HL-60/S4 treated with phorbol 12-myristate 13-acetate at 8.2 ng/mL for 4 days and 3 days (cell line): ENCODE data around the gene SMIM10L2A.

Experiments used
- in situ Hi-C: fragments of 300-500 bp; cut with MboI; formaldehyde crosslinking; loops from 2 replicates; pipeline ENCODE4 v1.15.0; 2022; ENCODE audit warnings: low sequenced_read_pairs

The SMIM10L2A gene

DNA sequence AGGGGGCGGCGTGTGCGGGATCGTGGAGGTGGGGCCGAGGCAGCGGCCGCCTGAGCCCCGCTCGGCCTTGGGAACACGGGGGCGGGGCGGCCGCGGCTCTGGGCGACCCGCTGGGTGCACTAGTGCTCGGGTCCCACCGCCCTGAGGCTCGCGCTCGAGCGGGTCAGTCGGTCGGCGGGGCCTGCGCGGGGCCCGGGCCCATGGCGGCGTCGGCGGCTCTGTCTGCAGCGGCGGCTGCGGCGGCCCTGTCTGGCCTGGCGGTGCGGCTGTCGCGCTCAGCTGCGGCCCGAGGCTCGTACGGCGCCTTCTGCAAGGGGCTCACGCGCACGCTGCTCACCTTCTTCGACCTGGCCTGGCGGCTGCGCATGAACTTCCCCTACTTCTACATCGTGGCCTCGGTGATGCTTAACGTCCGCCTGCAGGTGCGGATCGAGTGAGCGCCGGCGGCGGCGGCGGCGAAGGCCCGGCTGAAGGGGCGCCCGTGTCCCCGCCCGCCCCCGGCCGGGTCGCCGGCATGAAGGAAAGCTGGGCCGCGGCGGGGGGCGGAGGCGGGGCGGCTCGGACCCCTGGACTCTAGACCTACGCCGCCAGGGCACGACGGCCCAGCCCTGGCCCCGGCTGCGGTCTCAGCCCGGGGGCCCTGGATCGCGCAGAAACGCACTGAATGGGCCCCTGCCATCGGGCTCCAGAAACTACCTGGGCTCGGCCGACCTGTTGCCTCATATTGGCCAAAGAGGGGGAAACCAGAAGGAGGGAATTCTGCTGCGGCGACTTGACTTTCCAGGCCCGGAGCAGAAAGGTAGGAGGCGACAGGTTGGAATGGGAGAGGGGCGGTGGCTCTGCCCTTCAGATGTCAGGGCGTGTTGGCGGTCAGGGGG is at the start of gene SMIM10L2A:
Gene SMIM10L2A (plus strand): TSS at position 13 of the 878 bp plus-strand sequence. CDS start 188 bp downstream, at position 201.
- in situ Hi-C loops = loop anchor here (25.0 kb wide), 1 partner anchor 90 kb away; the partner anchor contains the start of gene INTS6L

GRCh38 chrX:135373357-135373756 is 48.4 kb upstream of the SMIM10L2A start:
- in situ Hi-C loops = no loop called here

DNA sequence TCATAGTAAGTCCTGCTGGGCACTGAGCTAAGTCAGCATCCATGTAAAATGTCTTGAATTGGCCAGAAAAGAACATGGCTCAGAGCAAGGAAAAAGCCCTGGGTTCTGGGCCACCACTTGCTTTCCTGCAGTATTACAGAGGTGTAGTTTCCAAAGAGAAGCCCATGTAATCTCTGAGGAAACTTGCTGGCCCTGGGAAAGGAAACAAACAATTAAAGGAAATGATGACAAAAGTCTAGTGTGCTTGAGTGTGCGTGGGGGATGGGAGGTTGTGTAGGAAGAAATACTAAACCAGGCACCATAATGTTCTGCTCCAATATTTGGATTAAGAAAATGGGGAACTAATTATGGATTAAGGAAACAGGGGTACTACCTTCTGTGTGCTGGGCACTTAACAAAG is 39.5 kb upstream of the SMIM10L2A start:
- in situ Hi-C loops = no loop called here

GRCh38 chrX:135383249-135383648 is 38.5 kb upstream of the SMIM10L2A start:
- in situ Hi-C loops = no loop called here

- in situ Hi-C loops = no loop called here
Observed at GRCh38 chrX:135384161-135384836, 37.4 kb upstream of the SMIM10L2A start.

DNA sequence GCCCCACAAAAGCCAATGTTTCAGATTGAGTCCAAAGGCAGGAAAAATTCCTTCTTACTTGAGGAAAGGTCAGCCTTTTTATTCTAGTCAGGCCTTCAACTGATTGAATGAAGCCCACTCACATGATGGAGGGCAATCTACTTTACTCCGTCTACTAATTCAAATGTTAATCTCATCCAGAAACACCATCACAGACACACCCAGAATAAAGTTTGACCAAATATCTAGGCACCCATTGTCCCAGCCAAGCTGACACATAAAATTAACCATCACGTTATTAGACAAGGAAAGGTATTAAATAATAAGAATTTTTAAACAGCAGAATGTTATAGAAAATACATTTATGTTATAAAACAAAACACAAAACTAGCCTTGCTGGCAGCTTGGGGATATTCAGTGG is 32.9 kb upstream of the SMIM10L2A start:
- in situ Hi-C loops = no loop called here

DNA sequence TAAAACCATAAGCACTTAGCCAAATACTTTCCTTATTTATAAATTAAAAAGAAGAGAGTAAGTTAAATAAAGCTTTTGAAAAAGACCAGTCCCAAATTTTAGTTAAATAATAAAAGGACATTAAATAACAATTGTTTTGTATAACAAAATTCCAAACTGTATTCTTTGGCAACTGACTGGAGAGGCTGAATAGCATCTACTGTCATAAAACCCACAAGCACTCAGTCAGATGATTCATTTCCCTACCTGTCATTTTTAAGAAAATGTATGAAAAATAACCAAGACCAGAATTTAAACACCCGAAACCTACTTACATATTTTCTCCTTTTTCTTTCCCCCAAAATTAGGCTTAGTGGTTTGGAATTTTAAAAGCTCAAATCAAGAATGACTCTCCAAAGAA is 32.5 kb upstream of the SMIM10L2A start:
- in situ Hi-C loops = no loop called here

- in situ Hi-C loops = no loop called here
Observed at GRCh38 chrX:135389717-135390116, 32.0 kb upstream of the SMIM10L2A start.

GRCh38 chrX:135391734-135392133 is 30.0 kb upstream of the SMIM10L2A start:
- in situ Hi-C loops = no loop called here

DNA sequence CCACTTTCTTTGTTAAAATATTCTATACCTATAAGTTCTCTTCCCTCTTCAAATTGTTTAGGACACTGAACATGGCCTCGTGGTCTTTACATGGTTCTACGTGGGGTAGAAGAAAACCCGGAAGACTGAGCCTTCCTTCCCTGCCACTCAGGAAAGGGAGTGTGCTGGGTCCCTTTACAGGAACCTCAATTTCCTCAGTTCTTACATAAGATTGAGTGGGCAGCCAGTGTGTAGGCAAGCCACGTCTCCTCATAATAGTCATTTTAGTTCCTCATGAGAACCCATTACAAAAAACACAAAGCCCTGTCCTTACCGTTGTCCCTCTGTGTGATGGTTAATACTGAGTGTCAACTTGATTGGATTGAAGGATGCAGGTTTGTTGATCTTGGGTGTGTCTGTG is 28.7 kb upstream of the SMIM10L2A start:
- in situ Hi-C loops = no loop called here

DNA sequence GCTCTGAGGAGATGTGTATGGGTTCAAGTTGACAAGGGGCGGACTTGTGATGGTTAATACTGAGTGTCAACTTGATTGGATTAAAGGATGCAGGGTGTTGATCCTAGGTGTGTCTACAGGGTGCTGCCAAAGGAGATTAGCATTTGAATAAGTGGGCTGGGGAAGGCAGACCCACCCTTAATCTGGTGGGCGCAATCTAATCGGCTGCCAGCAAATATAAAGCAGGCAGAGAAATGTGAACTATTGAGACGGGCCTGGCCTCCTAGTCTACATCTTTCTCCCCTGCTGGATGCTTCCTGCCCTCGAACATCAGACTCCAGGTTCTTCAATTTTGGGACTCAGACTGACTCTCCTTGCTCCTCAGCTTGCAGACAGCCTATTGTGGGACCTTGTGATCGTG is 26.7 kb upstream of the SMIM10L2A start:
- in situ Hi-C loops = no loop called here

GRCh38 chrX:135396109-135396508 is 25.6 kb upstream of the SMIM10L2A start:
- in situ Hi-C loops = no loop called here

- in situ Hi-C loops = no loop called here
Observed at GRCh38 chrX:135396566-135396965, 25.2 kb upstream of the SMIM10L2A start.

GRCh38 chrX:135397652-135398051 is 24.1 kb upstream of the SMIM10L2A start:
- in situ Hi-C loops = no loop called here

DNA sequence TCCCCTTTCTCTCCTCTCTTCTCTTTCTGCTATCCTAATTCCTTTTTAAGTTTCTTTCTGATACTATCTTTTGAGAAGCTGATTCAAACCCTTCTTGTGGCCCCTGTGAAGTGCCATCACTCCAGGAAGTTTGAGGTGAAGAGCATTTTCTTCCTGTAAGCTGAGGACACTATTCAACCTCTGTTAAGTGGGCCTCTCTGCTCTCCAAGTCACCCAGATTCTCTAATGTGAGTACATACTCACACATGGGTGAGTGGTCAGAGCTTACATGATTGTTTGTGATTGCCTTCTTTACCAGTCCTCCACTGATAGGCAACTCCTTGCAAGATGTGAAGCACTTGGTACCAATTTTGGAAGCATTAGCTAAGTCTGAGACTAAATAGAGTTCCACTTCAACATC is 18.4 kb upstream of the SMIM10L2A start:
- in situ Hi-C loops = loop anchor here (25.0 kb wide), 1 partner anchor 109 kb away; the partner anchor contains the start of gene INTS6L

- in situ Hi-C loops = loop anchor here (25.0 kb wide), 1 partner anchor 106 kb away; the partner anchor contains the start of gene INTS6L
Observed at GRCh38 chrX:135406428-135406827, 15.3 kb upstream of the SMIM10L2A start.

DNA sequence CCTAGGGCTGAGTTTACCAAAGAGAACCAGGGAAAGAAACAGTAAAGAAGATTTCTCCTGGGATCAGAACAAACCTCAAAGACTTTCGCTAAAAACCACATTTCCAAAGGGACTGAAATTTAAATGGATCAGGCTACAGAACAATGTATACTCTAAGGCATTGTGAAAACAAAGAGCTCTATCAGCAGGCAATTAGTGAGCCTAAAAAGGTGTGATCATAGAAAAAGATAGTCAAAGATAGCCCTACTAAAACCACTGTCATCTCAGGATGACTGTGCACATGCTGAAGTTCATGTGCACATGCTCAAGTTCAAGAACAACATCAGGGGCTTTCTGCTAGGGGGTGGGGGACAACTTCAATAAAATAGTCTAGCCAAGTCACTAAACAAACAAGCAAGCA is 12.9 kb upstream of the SMIM10L2A start:
- in situ Hi-C loops = loop anchor here (25.0 kb wide), 1 partner anchor 104 kb away; the partner anchor contains the start of gene INTS6L

GRCh38 chrX:135410861-135411627 is 10.7 kb upstream of the SMIM10L2A start:
- in situ Hi-C loops = loop anchor here (25.0 kb wide), 1 partner anchor 101 kb away; the partner anchor contains the start of gene INTS6L

GRCh38 chrX:135411893-135412292 is 9.9 kb upstream of the SMIM10L2A start:
- in situ Hi-C loops = loop anchor here (25.0 kb wide), 1 partner anchor 100 kb away; the partner anchor contains the start of gene INTS6L

- in situ Hi-C loops = loop anchor here (25.0 kb wide), 1 partner anchor 96 kb away; the partner anchor contains the start of gene INTS6L
Observed at GRCh38 chrX:135416546-135416945, 5.2 kb upstream of the SMIM10L2A start.

DNA sequence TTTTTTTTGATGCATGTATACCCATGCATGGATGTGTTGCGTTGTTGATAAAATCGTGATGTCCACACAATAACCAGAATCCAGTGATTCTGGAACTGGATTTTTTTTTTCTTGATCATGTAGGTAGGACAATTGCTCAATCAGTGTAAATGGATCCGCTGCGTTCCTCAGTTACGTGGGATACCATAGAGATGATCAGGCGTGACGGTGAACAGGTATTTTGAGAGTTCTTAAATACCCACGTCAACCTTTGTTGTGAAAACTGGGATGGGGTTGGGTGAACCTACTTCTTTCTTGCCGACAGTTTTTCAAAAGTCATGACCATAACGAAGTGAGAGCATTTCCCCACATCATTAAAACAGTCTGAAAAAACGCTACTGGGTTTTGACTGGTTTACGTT is 913 bp upstream of the SMIM10L2A start:
- in situ Hi-C loops = loop anchor here (25.0 kb wide), 1 partner anchor 91 kb away; the partner anchor contains the start of gene INTS6L
